HG02623 (cell line): ENCODE data around the gene NUDT4B.
A peak's percentile ranks its signal among the peaks of the same experiment; 100 is the strongest.
"Not testable (repeated sequence)": the region's sequence is repeated elsewhere in the genome, so short reads cannot be mapped to it uniquely, and the experiment has no call there.

ENCODE experiments used
- ATAC-seq: cut with Tn5 transposase; IDR thresholded peaks from one replicate; pipeline ENCODE4 v1.9.1; 2021; ENCODE audit warnings: moderate library complexity; ENCODE audit not compliant: unreplicated experiment

NUDT4B gene

DNA sequence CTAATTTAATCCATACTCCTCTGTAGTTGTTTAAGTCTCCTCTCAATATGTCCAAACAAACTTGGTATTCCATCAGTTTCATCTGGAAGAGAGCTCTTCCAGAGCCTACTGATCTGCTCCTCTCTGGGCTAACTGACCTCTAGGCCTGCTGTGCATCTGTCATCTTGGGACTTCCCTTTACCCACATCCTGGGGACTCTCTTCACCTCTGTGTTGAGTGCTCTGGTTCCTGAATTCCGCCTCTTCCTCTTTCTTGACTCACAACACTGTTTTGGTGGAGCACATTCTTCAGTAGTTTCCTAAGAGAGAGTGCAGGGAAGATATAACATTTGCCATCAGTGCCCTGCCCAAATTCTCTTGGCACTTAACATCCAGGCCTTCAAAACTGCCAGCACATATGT is 13.0 kb upstream of the NUDT4B start:
- peak; percentile 62 for ATAC-seq

- ATAC-seq: not testable (repeated sequence)
Measured at GRCh38 chr1:148738667-148739066, 9.9 kb upstream of the NUDT4B start.

DNA sequence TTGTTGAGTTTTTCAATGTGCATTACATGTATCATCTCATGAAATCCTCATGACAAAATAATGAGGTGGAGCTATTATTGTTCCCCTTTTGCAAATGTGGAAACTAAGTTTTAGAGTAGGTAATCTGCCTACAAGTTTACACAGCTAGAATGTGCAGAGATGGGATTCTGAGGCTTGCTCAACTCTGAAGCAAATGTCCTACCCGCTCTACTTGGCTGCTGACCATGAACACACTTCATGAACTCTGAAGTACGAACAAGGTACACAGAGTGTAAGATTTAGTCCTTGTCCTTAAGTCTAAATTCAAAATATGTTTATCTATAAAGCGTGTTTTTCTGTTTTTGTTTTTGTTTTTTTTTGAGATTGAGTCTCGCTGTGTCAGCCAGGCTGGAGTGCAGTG is 5.4 kb upstream of the NUDT4B start:
- ATAC-seq: not testable (repeated sequence)

DNA sequence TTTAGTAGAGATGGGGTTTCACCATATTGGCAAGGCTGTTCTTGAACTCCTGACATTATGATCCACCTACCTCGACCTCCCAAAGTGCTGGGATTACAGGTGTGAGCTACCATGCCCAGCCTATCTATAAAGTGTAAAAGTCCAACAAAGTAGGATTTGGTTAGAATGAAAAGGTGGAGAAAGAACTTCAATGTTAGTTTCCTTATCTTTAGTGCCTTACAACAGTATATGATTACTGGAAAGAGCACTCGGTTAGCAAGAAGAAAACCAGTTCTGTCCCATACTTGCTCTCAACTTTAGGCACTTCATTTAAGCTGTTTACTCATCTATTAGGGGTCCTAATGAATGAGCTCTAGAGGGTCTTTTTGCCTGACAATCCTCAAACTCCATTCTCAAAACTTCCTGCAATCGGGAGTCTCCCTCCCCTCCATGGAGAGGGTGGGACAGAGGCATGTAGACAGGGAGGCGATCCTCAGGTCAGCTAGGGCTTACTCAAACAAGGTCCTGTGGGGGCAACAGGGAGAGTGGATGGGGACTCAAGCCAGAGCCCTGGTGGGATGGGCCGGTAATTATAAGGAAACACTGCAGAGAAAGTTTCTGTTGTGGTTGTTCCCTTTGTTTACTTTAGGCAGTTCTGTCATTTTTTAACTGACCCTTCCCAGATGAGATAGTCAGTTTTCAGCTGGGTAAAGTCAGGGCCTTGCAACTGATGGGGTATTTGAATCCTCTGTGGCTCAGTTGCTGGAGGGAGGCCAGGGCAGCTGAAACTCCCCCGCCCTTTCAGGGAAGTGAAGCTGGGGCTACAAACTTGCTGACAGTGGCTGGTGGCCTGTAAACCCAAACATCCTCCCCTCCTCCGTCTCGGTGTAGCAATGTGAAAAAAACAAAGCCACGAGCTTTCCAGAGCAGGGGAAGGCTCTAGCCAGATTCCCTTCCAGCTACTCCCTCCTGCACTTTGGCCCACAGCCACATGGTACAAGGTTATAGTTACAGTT is 4.6 kb upstream of the NUDT4B start:
- peak; percentile 55 for ATAC-seq

- ATAC-seq: peak; percentile 81
Measured at GRCh38 chr1:148749335-148749681, 734 bp downstream of the NUDT4B start.

- not testable (repeated sequence) for ATAC-seq
Measured at GRCh38 chr1:148756231-148756630, 7.7 kb downstream of the NUDT4B start.

DNA sequence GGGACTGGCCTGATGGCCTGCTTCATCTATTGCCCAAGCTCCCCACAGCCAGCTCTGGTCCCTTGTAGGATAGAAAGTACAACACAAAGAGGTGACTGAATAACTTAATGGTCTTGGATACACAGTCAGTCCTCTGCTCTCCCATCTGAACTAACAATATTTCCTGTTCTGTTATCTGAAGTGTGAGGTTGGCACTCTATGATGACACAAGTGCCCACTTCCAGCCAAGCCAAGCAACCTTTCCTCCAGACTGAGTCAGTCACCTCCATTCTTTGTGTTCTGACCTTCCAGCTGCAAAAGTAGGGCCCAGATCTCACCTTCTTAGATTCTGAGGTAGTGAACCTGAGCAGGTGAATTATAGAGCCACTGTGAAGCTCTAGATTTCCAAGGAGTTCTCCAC is 8.9 kb downstream of the NUDT4B start:
- ATAC-seq: not testable (repeated sequence)

GRCh38 chr1:148758412-148758811 is 9.8 kb downstream of the NUDT4B start:
- ATAC-seq: peak; percentile 95

- ATAC-seq: not testable (repeated sequence)
Measured at GRCh38 chr1:148758925-148759324, 10.4 kb downstream of the NUDT4B start.

- ATAC-seq: not testable (repeated sequence)
Measured at GRCh38 chr1:148759749-148760148, 11.2 kb downstream of the NUDT4B start.

DNA sequence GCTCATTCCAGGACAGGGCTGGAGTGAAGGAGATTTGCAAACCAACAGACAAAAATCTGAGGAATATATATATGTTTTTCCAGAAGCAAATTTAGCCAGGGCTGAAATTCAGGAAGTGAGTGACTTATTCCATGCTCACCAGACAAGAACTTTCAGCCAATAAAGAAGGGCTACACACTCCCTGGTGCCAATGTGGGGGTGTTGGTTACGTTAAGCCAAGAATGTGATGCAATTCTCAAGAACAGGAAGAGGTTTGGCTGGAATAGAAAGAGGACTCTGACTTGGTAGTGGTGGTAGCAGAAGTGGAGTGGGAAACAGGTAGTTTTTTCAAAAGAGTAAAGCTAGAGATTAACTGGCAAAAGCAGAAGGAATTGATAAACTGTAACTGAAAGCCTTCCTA is 11.6 kb downstream of the NUDT4B start:
- ATAC-seq: not testable (repeated sequence)

DNA sequence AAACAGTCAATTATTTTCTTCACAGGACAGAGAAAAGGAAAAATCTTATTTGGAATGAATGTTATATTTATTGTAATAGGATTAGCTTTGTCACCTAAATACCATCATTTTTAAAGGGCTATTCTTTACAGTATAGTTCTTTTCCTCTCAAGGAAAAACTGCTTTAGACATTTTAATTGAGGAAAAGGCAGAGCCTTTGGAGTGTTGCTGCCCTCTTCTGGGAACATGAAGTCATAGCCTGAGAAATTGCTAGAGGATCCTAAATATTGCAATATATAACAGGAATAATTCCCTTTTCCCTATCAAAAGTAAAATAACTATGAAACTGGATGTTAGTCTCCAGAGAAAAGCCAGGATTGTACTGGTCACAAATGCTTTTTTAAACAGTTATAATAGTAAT is 12.8 kb downstream of the NUDT4B start:
- not testable (repeated sequence) for ATAC-seq

DNA sequence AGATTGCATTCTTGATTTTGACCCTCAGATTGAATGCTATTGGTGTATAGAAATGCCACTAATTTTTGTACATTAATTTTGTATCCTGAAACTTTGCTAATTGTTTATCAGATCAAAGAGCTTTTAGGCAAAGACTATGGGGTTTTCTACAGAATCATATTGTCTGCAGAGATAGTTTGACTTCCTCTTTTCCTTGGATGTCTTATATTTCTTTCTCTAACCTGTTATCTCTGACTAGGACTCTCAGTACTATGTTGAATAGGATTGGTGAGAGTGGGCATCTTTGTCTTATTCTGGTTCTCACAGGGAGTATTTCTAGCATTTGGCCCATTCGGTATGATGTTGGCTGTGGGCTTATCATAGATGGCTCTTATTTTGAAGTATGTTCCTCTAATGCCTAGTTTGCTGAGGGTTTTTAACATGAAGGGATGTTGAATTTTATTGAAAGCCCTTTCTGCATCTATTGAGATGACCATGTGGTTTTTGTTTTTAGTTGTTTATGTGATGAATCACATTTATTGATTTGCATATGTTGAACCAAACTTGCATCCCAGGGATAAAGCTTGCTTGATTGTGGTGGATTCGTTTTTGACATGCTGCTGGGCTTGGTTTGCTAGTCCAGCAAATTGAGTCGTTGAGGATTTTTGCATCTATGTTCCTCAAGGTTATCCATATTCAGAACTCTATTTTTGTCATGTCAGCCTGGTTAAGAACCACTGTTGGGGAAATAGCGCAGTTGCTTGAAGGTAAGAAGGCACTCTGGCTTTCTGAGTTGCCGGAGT is 16.9 kb downstream of the NUDT4B start:
- ATAC-seq: not testable (repeated sequence)

GRCh38 chr1:148768541-148768940 is 20.0 kb downstream of the NUDT4B start:
- not testable (repeated sequence) for ATAC-seq

DNA sequence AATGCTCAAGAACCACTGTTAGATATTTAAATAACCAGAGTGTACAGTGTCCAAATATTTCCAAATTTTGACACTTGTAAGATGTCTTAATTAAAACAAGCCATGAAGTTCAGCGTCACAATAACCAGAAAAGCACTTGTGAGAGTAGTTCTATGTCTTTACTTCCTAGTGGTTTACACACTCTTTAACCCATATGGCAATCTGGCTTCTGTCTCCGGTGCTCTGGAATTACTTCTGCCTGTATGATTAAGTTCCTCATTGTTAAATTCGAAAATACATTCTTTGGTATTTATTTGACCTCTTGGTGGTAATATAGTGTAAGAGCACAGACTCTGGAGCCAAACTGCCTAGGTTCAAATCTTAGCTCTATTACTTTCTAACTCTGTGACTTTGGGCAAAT is 20.9 kb downstream of the NUDT4B start:
- not testable (repeated sequence) for ATAC-seq

DNA sequence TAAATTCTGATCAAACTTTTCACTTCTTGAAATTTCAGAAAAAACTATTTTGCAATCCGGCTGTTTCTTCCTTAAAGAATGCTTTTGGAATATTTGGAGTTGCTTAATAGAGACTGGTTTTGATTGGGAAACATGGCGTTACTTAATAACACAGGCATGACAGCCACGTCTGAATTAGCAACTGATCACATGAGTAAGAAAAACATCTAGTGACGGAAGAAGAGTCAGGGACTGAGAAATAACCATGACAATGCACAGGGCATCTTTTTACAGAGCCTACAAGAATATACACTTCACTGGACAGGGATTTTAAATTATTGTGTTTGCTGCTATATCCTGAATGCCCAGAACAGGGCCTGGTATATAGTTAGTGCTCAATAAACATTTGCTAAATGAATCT is 25.1 kb downstream of the NUDT4B start:
- not testable (repeated sequence) for ATAC-seq

DNA sequence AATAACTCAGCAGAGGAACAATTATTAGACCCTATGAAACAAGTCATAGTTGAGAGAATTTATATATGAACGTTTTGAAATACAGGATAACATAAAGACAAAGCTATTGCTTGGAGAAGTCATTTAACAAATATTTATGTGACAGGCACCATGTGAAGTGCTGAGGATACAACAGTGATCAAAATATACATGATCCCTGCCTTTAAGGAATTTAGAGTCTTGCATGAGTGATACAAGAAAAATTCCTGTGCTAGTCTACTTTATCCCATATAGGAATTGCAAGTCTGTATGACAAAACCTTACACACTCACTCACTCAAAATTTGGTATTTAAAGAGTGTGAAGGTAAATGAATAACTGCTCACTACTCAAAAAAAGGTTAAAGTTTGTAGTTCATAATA is 25.5 kb downstream of the NUDT4B start:
- ATAC-seq: not testable (repeated sequence)

- ATAC-seq: not testable (repeated sequence)
Measured at GRCh38 chr1:148775263-148775662, 26.7 kb downstream of the NUDT4B start.

DNA sequence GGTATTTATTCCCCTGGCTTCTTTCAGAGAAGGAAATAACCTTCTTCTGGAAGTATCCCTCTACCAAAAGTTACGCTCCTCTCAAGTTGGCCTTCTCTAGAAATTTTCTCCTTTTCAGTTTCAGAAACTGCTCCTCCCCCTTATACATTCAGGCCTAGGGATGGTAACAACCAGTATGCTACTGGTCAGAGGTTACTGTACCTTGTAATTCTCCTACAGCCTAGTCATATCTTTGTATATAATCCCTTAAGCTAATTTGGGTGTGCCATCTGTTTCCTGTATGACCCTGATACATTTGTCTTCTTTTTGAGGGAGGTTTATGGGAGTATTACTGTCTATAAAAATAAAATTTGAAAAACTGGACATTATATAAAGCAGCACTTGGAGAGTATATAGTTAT is 29.1 kb downstream of the NUDT4B start:
- ATAC-seq: not testable (repeated sequence)

GRCh38 chr1:148780404-148780803 is 31.8 kb downstream of the NUDT4B start:
- ATAC-seq: not testable (repeated sequence)

GRCh38 chr1:148791543-148792099 is 43.0 kb downstream of the NUDT4B start:
- not testable (repeated sequence) for ATAC-seq
